Stomach (tissue), 9 donors: ENCODE results near the gene TMEM129. TPM values are rescaled to one million over a fixed set of nuclear protein-coding genes. Genes with fewer than 3 reads are reported as not detected.
A peak's percentile ranks its signal among the peaks of the same experiment; 100 is the strongest.

ENCODE experiments used
- DNase-seq, 2 donors: peaks; one replicate each; pipeline versions ENCODE4 v3.0.0 to v3.0.0-alpha.2; 2013 to 2019
- H3K27ac ChIP-seq, 5 donors: fragments of 200-600 bp in 4 of 5; sonication (generic) in 4 of 5; one replicate each; pipeline ENCODE4 v1.5.1; 2013 to 2019; ENCODE audit warnings: mild to moderate bottlenecking in 1 of 5, moderate library complexity in 1 of 5
- H3K27me3 ChIP-seq, 3 donors: fragments of 200-600 bp; sonication (generic); one replicate each; pipeline ENCODE4 v1.5.1; 2017 to 2019; ENCODE audit warnings: mixed run types in 1 of 3
- H3K36me3 ChIP-seq, 4 donors: fragments of 200-600 bp; sonication (generic); 1 replicate in 3 of 4; 2 replicates in 1 of 4; pipeline ENCODE4 v1.5.1; 2016 to 2019
- H3K4me1 ChIP-seq, 4 donors: fragments of 200-600 bp; sonication (generic); one replicate each; pipeline ENCODE4 v1.5.1; 2016 to 2019
- H3K4me3 ChIP-seq, 4 donors: fragments of 200-600 bp; sonication (generic) in 3 of 4; one replicate each; pipeline ENCODE4 v1.5.1; 2016 to 2019; ENCODE audit warnings: mild to moderate bottlenecking in 1 of 4
- H3K9me3 ChIP-seq, 4 donors: fragments of 200-600 bp; sonication (generic); one replicate each; pipeline ENCODE4 v1.5.1; 2016 to 2019
- EP300 ChIP-seq: sonication (generic); formaldehyde crosslinking; IDR thresholded peaks from one replicate; pipeline ENCODE4 v1.6.1; 2017; ENCODE audit warnings: antibody characterized with exemption
- POLR2A ChIP-seq, 4 donors: fragments of 450-650 bp; IDR thresholded peaks; one replicate each; pipeline ENCODE4 v1.6.1; 2016; ENCODE audit warnings: antibody characterized with exemption in 4 of 4, control low read depth in 2 of 4, mild to moderate bottlenecking in 1 of 4, moderate library complexity in 1 of 4
- POLR2AphosphoS5 ChIP-seq, 3 donors: sonication (generic); formaldehyde crosslinking; IDR thresholded peaks; one replicate each; pipeline ENCODE4 v1.6.1; 2016; ENCODE audit warnings: antibody characterized with exemption in 3 of 3
- WGBS, 5 donors: extraction: QIAGEN DNeasy Blood & Tissue Kit in 3 of 5; methylation state at CpG; one replicate each; pipeline versions ENCODE4 v1.1.5 to v1.1.7; 2013 to 2018; 5-methylcytosine and 5-hydroxymethylcytosine counted together
- intact Hi-C: fragments of 100-400 bp; cut with DNase I; formaldehyde crosslinking; loops from one replicate; pipeline ENCODE4 v1.15.1; 2023; ENCODE audit warnings: low total_unique reads
- polyA plus RNA-seq, 3 donors: library from polyadenylated mRNA; stranded (reverse); fragments of 200-250 nt; gene quantifications; one replicate each; pipeline ENCODE4 v1.2.3, GENCODE V29; 2013
- total RNA-seq, 5 donors: library from RNA; depleted of rRNA; stranded (reverse); fragments of >200 nt; gene quantifications; one replicate each; pipeline versions ENCODE4 v1.1.0 to v1.2.3, GENCODE V29; 2014 to 2016
- TF ChIP-seq, protein P1 (sequence below), 7 experiments: fragments of 450-650 bp in 4 of 7; fragments of 200-600 bp in 3 of 7; sonication (generic) in 3 of 7; IDR thresholded peaks; one replicate each; pipeline ENCODE4 v1.5.1; 2016 to 2019; ENCODE audit warnings: antibody characterized with exemption in 7 of 7, control low read depth in 2 of 7, mild to moderate bottlenecking in 1 of 7
- donor health status: healthy with polysubstance abuse.
- donor health status: Bipolar disorder and iron deficiency.
- donor health status: healthy.

The TMEM129 gene
- total and polyA plus RNA-seq, 8 donors: 9.9 to 171 (median 24.8) TPM

DNA sequence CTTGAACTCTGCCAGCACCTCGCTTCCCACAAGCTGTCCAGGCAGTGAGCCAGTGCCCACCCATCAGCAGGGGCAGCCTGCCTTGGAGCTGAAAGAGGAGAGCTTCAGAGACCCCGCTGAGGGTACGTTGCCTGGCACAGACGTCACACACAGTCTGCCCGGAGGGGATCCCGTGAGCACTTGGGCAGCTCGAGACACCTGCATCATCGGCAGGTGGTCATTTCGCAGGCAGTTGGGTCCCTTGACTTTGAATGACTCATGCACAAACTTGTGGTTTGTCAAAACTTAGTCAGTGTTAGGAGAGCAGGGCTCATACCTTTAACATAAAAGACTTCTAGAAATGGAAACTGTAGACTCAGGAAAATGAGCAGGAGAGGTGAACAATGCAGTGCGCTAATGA, 10.1 kb upstream of the TMEM129 start:
- peaks cover 9 to 74% (median 50%) of the 10 kb centered on the region in 4 donors for H3K36me3 ChIP-seq
- no peak for DNase-seq
- H3K9me3 ChIP-seq: no peaks in the 10 kb centered on the region
- H3K4me1 ChIP-seq: peaks cover 23 to 51% (median 39%) of the 10 kb centered on the region in 4 donors
- TF ChIP-seq EP300 (no peak), POLR2AphosphoS5 (IDR thresholded peaks at IDR 0.05) (no peak), POLR2A (IDR thresholded peaks at IDR 0.05) (no peak)
- TF ChIP-seq, protein P1, sequence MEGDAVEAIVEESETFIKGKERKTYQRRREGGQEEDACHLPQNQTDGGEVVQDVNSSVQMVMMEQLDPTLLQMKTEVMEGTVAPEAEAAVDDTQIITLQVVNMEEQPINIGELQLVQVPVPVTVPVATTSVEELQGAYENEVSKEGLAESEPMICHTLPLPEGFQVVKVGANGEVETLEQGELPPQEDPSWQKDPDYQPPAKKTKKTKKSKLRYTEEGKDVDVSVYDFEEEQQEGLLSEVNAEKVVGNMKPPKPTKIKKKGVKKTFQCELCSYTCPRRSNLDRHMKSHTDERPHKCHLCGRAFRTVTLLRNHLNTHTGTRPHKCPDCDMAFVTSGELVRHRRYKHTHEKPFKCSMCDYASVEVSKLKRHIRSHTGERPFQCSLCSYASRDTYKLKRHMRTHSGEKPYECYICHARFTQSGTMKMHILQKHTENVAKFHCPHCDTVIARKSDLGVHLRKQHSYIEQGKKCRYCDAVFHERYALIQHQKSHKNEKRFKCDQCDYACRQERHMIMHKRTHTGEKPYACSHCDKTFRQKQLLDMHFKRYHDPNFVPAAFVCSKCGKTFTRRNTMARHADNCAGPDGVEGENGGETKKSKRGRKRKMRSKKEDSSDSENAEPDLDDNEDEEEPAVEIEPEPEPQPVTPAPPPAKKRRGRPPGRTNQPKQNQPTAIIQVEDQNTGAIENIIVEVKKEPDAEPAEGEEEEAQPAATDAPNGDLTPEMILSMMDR (IDR thresholded peaks at IDR 0.05): no peak
- no peaks in the 10 kb centered on the region for H3K27me3 ChIP-seq
- no peak overlapping the region for H3K27ac ChIP-seq
- 86 to 96% (median 90%) methylated on average over 8 to 10 of the region's 10 CpGs for WGBS, 5 donors
- intact Hi-C loops: no loop called here
- no peak overlapping the region for H3K4me3 ChIP-seq

DNA sequence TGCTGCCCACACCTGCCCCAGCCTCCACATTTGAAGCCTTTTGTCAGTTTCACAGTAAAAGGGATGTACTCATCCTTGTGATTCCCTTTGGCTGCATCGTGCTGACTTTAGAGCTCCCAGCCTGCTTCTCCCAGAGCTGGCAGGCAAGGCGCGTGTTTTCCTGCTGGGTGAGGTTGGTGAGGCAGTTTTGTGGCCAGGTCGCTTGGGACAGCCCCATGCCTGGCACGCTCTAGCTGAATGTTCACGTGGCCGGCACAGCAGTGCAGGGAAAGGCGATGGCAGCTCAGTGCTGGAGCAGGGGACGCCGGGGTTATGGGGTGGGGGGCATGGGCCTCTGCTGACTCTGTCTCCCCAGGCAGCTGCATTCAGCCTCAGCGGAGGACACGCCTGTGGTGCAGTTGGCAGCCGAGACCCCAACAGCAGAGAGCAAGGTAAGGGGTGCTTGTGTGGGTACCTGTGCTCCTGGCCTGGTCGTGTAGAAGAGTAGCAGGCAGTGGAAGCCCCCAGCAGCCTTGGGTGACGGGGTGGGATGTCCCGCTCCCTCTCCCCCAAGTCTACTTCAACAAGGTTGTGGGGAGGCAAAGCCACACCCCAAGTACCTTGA, 9.5 kb upstream of the TMEM129 start:
- no peak overlapping the region for H3K27ac ChIP-seq
- intact Hi-C loops: no loop called here
- peaks cover 28 to 56% (median 43%) of the 10 kb centered on the region in 4 donors for H3K4me1 ChIP-seq
- no peaks in the 10 kb centered on the region for H3K9me3 ChIP-seq
- WGBS, 5 donors: 68 to 89% (median 78%) methylated on average over 13 to 16 of the region's 16 CpGs
- no peak for TF ChIP-seq POLR2AphosphoS5 (IDR thresholded peaks at IDR 0.05)
- no peak for TF ChIP-seq POLR2A (IDR thresholded peaks at IDR 0.05)
- no peak for TF ChIP-seq EP300
- TF ChIP-seq, protein P1 (IDR thresholded peaks at IDR 0.05): no peak
- DNase-seq: peak in 1 of 2 donors; percentile 72
- no peak overlapping the region for H3K4me3 ChIP-seq
- H3K27me3 ChIP-seq: no peaks in the 10 kb centered on the region
- H3K36me3 ChIP-seq: peaks cover 5 to 74% (median 46%) of the 10 kb centered on the region in 4 donors

DNA sequence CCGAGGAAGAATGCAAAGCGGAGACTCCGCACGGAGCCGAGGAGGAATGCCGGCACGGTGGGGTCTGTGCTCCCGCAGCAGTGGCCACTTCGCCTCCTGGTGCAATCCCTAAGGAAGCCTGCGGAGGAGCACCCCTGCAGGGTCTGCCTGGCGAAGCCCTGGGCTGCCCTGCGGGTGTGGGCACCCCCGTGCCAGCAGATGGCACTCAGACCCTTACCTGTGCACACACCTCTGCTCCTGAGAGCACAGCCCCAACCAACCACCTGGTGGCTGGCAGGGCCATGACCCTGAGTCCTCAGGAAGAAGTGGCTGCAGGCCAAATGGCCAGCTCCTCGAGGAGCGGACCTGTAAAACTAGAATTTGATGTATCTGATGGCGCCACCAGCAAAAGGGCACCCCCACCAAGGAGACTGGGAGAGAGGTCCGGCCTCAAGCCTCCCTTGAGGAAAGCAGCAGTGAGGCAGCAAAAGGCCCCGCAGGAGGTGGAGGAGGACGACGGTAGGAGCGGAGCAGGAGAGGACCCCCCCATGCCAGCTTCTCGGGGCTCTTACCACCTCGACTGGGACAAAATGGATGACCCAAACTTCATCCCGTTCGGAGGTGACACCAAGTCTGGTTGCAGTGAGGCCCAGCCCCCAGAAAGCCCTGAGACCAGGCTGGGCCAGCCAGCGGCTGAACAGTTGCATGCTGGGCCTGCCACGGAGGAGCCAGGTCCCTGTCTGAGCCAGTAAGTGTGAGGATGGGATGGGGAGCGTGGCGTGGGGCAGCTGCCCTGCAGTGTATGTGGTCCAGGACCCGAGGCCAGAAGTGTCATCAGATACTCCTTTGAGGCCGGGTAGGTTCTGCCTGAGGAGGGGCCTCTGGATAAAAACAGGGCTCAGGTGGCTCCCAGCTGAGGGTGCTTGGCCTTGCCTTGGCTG, 7.2 kb upstream of the TMEM129 start:
- intact Hi-C loops: loop anchor here (5.0 kb wide), 1 partner anchor 36 kb away; no protein-coding TSS in a partner anchor
- TF ChIP-seq EP300 (no peak), POLR2AphosphoS5 (IDR thresholded peaks at IDR 0.05) (no peak), POLR2A (IDR thresholded peaks at IDR 0.05) (no peak)
- TF ChIP-seq, protein P1 (IDR thresholded peaks at IDR 0.05): peak in 1 of 7 experiments; percentile 15
- Histone ChIP-seq H3K4me1 (peaks cover 28 to 62% (median 43%) of the 10 kb centered on the region in 4 donors), H3K4me3 (peak overlapping the region in 2 of 4 donors; percentile 21 to 28), H3K36me3 (peaks cover 3 to 64% (median 33%) of the 10 kb centered on the region in 4 donors), H3K27me3 (no peaks in the 10 kb centered on the region), H3K9me3 (no peaks in the 10 kb centered on the region), H3K27ac (peak overlapping the region; percentile 34 to 83 (median 67))
- DNase-seq: peak in 1 of 2 donors; percentile 59
- WGBS, 5 donors: 69 to 85% (median 77%) methylated on average over 27 to 31 of the region's 31 CpGs
